Adrenal gland (tissue), 5 donors: Measurements from ENCODE around the gene USP34.

Experiments
- CTCF ChIP-seq, 6 experiments: fragments of 450-650 bp in 4 of 6; fragments of 200-600 bp in 2 of 6; sonication (generic) in 1 of 6; IDR thresholded peaks; 1 replicate in 5 of 6; 2 replicates in 1 of 6; pipeline versions ENCODE4 v1.5.1 to v1.8.0; 2016 to 2021; ENCODE audit warnings: antibody characterized with exemption in 6 of 6, mild to moderate bottlenecking in 2 of 6, moderate library complexity in 1 of 6
- POLR2A ChIP-seq, 2 donors: fragments of 450-650 bp; IDR thresholded peaks; one replicate each; pipeline ENCODE4 v1.6.1; 2017; ENCODE audit warnings: antibody characterized with exemption in 2 of 2, mild to moderate bottlenecking in 2 of 2, moderate library complexity in 1 of 2
- donor health status: DM: no; HTN: no; CAD: no.

GRCh38 chr2:61157371-61158003 is 313.4 kb downstream of the USP34 start:
- TF ChIP-seq CTCF (IDR thresholded peaks at IDR 0.05) = no peak
- no peak for TF ChIP-seq POLR2A (IDR thresholded peaks at IDR 0.05)
